Kidney (tissue), 14 donors: ENCODE measurements around the gene CCDC127. TPM values are rescaled to one million over a fixed set of nuclear protein-coding genes. Genes with fewer than 3 reads are reported as not detected.

Experiments
- DNase-seq, 5 donors: peaks; one replicate each; pipeline ENCODE4 v3.0.0-alpha.2; 2013 to 2020
- FAIRE-seq: peaks from 2 replicates; lab custom pipeline; 2012; peaks lifted over from hg19 to GRCh38; lab: Jason Lieb, UNC
- H3K27ac ChIP-seq, 2 donors: one replicate each; pipeline ENCODE4 v1.7.0; 2013; ENCODE audit warnings: low read depth in 2 of 2, low read length in 2 of 2, inconsistent platforms in 1 of 2
- H3K27me3 ChIP-seq: one replicate; pipeline ENCODE4 v1.7.1; 2013; ENCODE audit warnings: low read length, inconsistent platforms; ENCODE audit not compliant: control insufficient read depth, insufficient read depth
- H3K36me3 ChIP-seq, 3 donors: one replicate each; pipeline versions ENCODE4 v1.7.0 to v1.7.1; 2013; ENCODE audit warnings: low read length in 3 of 3, control low read depth in 1 of 3, inconsistent platforms in 1 of 3; ENCODE audit not compliant: insufficient read depth in 3 of 3, control insufficient read depth in 2 of 3
- H3K4me1 ChIP-seq, 3 donors: one replicate each; pipeline versions ENCODE4 v1.7.0 to v1.7.1; 2013; ENCODE audit warnings: low read length in 3 of 3, inconsistent platforms in 1 of 3, low read depth in 1 of 3; ENCODE audit not compliant: control insufficient read depth in 2 of 3, insufficient read depth in 2 of 3
- H3K4me3 ChIP-seq, 3 donors: one replicate each; pipeline versions ENCODE4 v1.7.0 to v1.8.1; 2013; ENCODE audit warnings: low read length in 3 of 3, control low read depth in 1 of 3, inconsistent platforms in 1 of 3
- H3K9ac ChIP-seq, 3 donors: one replicate each; pipeline versions ENCODE4 v1.7.0 to v1.7.1; 2013; ENCODE audit warnings: low read length in 3 of 3, control low read depth in 1 of 3, inconsistent platforms in 1 of 3
- H3K9me3 ChIP-seq, 3 donors: one replicate each; pipeline versions ENCODE4 v1.7.0 to v1.7.1; 2013; ENCODE audit warnings: low read length in 3 of 3, control low read depth in 1 of 3, inconsistent platforms in 1 of 3; ENCODE audit not compliant: control insufficient read depth in 2 of 3, insufficient read depth in 1 of 3
- CTCF ChIP-seq: IDR thresholded peaks from 3 replicates; pipeline ENCODE4 v1.5.1; 2012; ENCODE audit warnings: mild to moderate bottlenecking, moderate library complexity, borderline replicate concordance; ENCODE audit not compliant: insufficient read depth; ENCODE audit errors: extremely low read depth
- intact Hi-C: fragments of 100-400 bp; cut with DNase I; formaldehyde crosslinking; loops from one replicate; pipeline ENCODE4 v1.11.1; 2022
- polyA plus RNA-seq: library from polyadenylated mRNA; stranded (reverse); fragments of 350-450 nt; fragmentation: Illumina TruSeq; extraction: RNeasy Lipid Tissue Mini Kit (QIAGEN cat#74804); gene quantifications from one replicate; pipeline ENCODE4 v1.2.3, GENCODE V29; 2014; ENCODE audit warnings: low read depth, low replicate concordance; ENCODE audit not compliant: insufficient read depth
- total RNA-seq: library from RNA; stranded (reverse); fragmentation: NEBNext Ultra II Directional; extraction: Animal tissue kit (Norgen Biotek cat#: 25700); gene quantifications from one replicate; pipeline ENCODE4 v1.2.1, GENCODE V29; 2021
- donor health status: control.
- donor health status: control.
- donor health status: control.
- donor health status: control.
- donor health status: control.
- donor health status: DM: yes; HTN: yes; CAD: no.
- donor health status: Normal renal cell carcinoma (clear cell type).

Gene CCDC127
- total and polyA plus RNA-seq, 2 donors from 2014 or later = 3.2 to 5.9 TPM

GRCh38 chr5:162565-163337 is 55.2 kb downstream of the CCDC127 start:
- H3K9me3 ChIP-seq = no peaks in the 10 kb centered on the region
- H3K9ac ChIP-seq = no peak overlapping the region
- intact Hi-C loops = no loop called here
- no peak for TF ChIP-seq CTCF
- H3K4me1 ChIP-seq = no peaks in the 10 kb centered on the region
- no peak overlapping the region for H3K27ac ChIP-seq
- FAIRE-seq = no peak
- H3K36me3 ChIP-seq = no peaks in the 10 kb centered on the region
- H3K4me3 ChIP-seq = no peak overlapping the region
- H3K27me3 ChIP-seq = no peaks in the 10 kb centered on the region
- peak in 1 of 5 donors; percentile 22 for DNase-seq

GRCh38 chr5:162190-162564 is 55.8 kb downstream of the CCDC127 start:
- DNase-seq (peak in 1 of 5 donors; percentile 36), FAIRE-seq (no peak)
- H3K4me1 ChIP-seq = no peaks in the 10 kb centered on the region
- TF ChIP-seq CTCF = no peak
- H3K27me3 ChIP-seq = no peaks in the 10 kb centered on the region
- no peak overlapping the region for H3K4me3 ChIP-seq
- no peak overlapping the region for H3K9ac ChIP-seq
- no peaks in the 10 kb centered on the region for H3K36me3 ChIP-seq
- H3K9me3 ChIP-seq = no peaks in the 10 kb centered on the region
- no peak overlapping the region for H3K27ac ChIP-seq
- intact Hi-C loops = no loop called here

GRCh38 chr5:161803-162110 is 56.2 kb downstream of the CCDC127 start:
- intact Hi-C loops = no loop called here
- DNase-seq = peak in 1 of 5 donors; percentile 13
- no peak overlapping the region for H3K4me3 ChIP-seq
- TF ChIP-seq CTCF = no peak
- no peak overlapping the region for H3K9ac ChIP-seq
- no peaks in the 10 kb centered on the region for H3K27me3 ChIP-seq
- no peak for FAIRE-seq
- H3K4me1 ChIP-seq = no peaks in the 10 kb centered on the region
- H3K9me3 ChIP-seq = no peaks in the 10 kb centered on the region
- H3K27ac ChIP-seq = no peak overlapping the region
- H3K36me3 ChIP-seq = no peaks in the 10 kb centered on the region
